HG02623 (cell line): ENCODE results near the gene ALAS1.

Experiments
- ATAC-seq: cut with Tn5 transposase; IDR thresholded peaks from one replicate; pipeline ENCODE4 v1.9.1; 2021; ENCODE audit warnings: moderate library complexity; ENCODE audit not compliant: unreplicated experiment

The ALAS1 gene

GRCh38 chr3:52248816-52249547 is 51.0 kb downstream of the ALAS1 start:
- ATAC-seq = no peak

GRCh38 chr3:52249683-52250082 is 51.7 kb downstream of the ALAS1 start:
- ATAC-seq = no peak

GRCh38 chr3:52250122-52250521 is 52.2 kb downstream of the ALAS1 start:
- ATAC-seq = no peak

GRCh38 chr3:52253314-52254304 is 55.6 kb downstream of the ALAS1 start:
- peak; percentile 91 for ATAC-seq

- no peak for ATAC-seq
Observed at GRCh38 chr3:52254608-52255007, 56.6 kb downstream of the ALAS1 start.

- no peak for ATAC-seq
Observed at GRCh38 chr3:52256159-52256558, 58.2 kb downstream of the ALAS1 start.

GRCh38 chr3:52256622-52257021 is 58.7 kb downstream of the ALAS1 start:
- no peak for ATAC-seq

- ATAC-seq = no peak
Observed at GRCh38 chr3:52257911-52258310, 60.0 kb downstream of the ALAS1 start.

DNA sequence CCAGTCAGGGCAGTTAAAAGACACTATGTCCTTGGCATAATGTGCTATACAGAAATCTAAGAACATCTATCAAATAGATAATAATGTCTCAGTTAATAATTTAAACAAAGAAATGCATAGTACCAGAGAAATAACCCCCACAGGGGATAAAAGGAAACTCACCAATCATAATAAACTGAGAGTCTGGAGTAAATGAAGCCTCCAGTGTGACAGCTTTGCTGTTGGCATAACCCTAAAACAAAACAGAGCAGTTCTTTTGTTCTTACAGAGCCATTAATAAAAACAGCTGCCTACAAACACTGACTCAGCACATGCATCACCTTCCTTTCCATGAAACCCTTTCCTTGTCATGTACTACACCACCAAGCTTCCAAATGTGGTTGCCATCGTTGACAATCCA is 61.1 kb downstream of the ALAS1 start:
- no peak for ATAC-seq

GRCh38 chr3:52259448-52259847 is 61.5 kb downstream of the ALAS1 start:
- ATAC-seq = no peak

- no peak for ATAC-seq
Observed at GRCh38 chr3:52262447-52262846, 64.5 kb downstream of the ALAS1 start.
